BLaER1 (cell line): ENCODE data around the gene ZNF665.
"Not testable (repeated sequence)": the region's sequence is repeated elsewhere in the genome, so short reads cannot be mapped to it uniquely, and the experiment has no call there.

Experiments
- H3K27ac ChIP-seq: shearing (Covaris generic); formaldehyde crosslinking; 2 replicates; pipeline ENCODE4 v1.8.1; 2022
- H3K27me3 ChIP-seq: shearing (Covaris generic); formaldehyde crosslinking; 2 replicates; pipeline ENCODE4 v1.8.1; 2022
- H3K36me3 ChIP-seq: shearing (Covaris generic); formaldehyde crosslinking; 2 replicates; pipeline ENCODE4 v1.8.1; 2022
- H3K4me1 ChIP-seq: shearing (Covaris generic); formaldehyde crosslinking; 2 replicates; pipeline ENCODE4 v1.8.1; 2022
- H3K4me2 ChIP-seq: shearing (Covaris generic); formaldehyde crosslinking; 2 replicates; pipeline ENCODE4 v1.8.1; 2022
- H3K4me3 ChIP-seq: shearing (Covaris generic); formaldehyde crosslinking; 2 replicates; pipeline ENCODE4 v1.8.1; 2022
- H3K9ac ChIP-seq: shearing (Covaris generic); formaldehyde crosslinking; 2 replicates; pipeline ENCODE4 v1.8.1; 2022
- H3K9me3 ChIP-seq: shearing (Covaris generic); formaldehyde crosslinking; 2 replicates; pipeline ENCODE4 v1.8.1; 2022
- H4K20me1 ChIP-seq: shearing (Covaris generic); formaldehyde crosslinking; 2 replicates; pipeline ENCODE4 v1.8.1; 2022
- Cebpa-rat ChIP-seq: shearing (Covaris generic); IDR thresholded peaks from 2 replicates; pipeline ENCODE4 v1.8.1; 2022

Gene ZNF665

DNA sequence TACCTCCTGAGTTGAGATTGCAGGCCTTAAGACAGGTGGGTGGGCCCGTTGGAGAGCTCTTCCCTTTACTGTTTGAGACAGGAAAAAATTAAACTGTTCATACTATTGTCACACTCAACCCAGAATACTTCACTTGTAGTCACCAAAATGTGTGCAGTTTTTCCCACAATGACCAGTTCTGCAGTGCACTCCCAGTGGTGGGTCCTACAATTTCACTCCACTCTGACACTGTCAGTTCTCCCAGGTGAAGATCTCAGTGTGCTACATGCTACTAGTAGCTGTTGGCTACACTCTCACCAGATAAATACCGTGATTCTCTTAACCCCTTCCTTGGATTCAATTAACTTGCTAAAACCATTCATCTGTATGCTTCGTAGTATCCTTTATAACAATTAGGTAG is 2.9 kb downstream of the ZNF665 start:
- Histone ChIP-seq H3K27ac (no peak overlapping the region), H3K4me1 (peaks cover 8% of the 10 kb centered on the region), H3K9ac (no peak overlapping the region), H3K27me3 (no peaks in the 10 kb centered on the region), H3K9me3 (peaks cover 19% of the 10 kb centered on the region), H3K4me3 (no peak overlapping the region), H4K20me1 (no peaks in the 10 kb centered on the region), H3K4me2 (no peak overlapping the region), H3K36me3 (peaks cover 27% of the 10 kb centered on the region)
- TF ChIP-seq Cebpa-rat, result no peak

DNA sequence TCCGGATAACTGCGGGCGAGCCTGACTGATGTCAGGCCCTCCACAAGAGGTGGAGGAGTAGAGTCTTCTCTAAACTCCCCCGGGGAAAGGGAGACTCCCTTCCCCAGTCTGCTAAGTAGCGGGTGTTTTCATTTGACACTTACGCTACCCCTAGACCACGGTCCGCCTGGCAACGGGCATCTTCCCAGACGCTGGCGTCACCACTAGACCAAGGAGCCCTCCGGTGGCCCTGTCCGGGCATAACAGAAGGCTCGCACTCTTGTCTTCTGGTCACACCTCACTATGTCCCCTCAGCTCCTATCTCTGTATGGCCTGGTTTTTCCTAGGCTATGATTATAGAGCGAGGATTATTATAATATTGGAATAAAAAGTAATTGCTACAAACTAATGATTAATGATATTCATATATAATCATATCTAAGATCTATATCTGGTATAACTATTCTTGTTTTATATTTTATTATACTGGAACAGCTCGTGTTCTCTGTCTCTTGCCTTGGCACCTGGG is 3.4 kb downstream of the ZNF665 start:
- not testable (repeated sequence) for H3K27me3 ChIP-seq, H3K4me3 ChIP-seq, H3K4me1 ChIP-seq

DNA sequence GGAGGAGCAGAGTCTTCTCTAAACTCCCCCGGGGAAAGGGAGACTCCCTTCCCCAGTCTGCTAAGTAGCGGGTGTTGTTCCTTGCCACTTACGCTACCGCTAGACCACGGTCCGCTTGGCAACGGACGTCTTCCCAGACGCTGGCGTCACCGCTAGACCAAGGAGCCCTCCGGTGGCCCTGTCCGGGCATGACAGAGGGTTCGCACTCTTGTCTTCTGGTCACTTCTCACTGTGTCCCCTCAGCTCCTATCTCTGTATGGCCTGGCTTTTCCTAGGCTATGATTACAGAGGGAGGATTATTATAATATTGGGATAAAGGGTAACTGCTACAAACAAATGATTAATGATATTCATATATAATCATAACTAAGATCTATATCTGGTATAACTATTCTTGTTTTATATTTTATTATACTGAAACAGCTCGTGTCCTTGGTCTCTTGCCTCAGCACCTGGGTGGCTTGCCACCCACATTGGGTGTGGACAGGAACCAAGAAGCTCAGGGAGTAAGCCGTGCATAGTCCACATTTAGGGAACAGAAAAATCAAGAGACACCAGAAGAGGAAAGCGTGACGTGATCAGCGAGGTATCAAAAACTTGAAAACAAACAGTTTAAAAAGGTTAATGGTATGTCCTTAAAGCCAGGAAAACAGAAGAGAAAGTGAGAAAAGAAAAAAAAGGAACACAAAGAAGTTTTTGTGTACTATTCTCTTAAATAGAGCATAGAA is 7.8 kb downstream of the ZNF665 start:
- not testable (repeated sequence) for H3K4me2 ChIP-seq, H3K27ac ChIP-seq, H3K4me3 ChIP-seq, H3K27me3 ChIP-seq, H4K20me1 ChIP-seq, H3K9ac ChIP-seq, H3K4me1 ChIP-seq
- peaks cover 13% of the 10 kb centered on the region for H3K9me3 ChIP-seq
- peaks cover 52% of the 10 kb centered on the region for H3K36me3 ChIP-seq

More for the DNA sequence above, 3.4 kb downstream of the ZNF665 start:
- not testable (repeated sequence) for H3K9ac ChIP-seq, H3K4me2 ChIP-seq, H3K27ac ChIP-seq, H4K20me1 ChIP-seq
- Histone ChIP-seq H3K9me3 (peaks cover 19% of the 10 kb centered on the region), H3K36me3 (peaks cover 27% of the 10 kb centered on the region)

DNA sequence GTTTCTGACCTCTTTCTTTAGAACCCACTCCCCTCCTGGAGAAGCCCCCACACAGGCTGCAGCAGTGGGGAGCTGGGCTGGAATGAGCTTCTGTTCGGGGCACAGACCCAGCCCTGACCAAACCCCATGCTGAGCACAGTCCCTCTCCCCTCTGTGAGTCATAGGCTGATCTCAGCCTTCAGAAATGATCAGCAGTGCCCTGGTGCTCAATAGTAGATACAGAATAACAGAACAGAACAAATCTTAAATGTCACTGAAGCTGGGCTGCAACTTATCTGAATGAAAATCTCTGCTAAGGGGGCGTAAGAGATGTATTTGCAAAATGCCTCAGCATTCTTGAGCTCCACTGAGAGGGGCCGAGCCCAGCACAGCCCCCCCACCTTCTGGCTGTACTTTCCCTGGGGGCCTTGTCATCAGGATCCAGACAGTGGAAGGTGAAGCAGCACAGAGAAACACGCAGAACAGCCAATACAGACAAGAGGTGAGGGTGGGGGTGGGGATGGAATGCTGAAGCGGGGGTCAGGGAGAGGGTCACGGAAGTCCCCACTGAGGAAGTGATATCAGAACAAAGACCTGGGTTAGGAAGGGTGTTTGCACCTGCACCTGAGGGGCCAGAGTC is 9.9 kb downstream of the ZNF665 start:
- no peak overlapping the region for H3K4me3 ChIP-seq
- H3K9ac ChIP-seq, result no peak overlapping the region
- H3K27me3 ChIP-seq, result no peaks in the 10 kb centered on the region
- H3K4me1 ChIP-seq, result no peaks in the 10 kb centered on the region
- H3K27ac ChIP-seq, result no peak overlapping the region
- peaks cover 57% of the 10 kb centered on the region for H3K36me3 ChIP-seq
- TF ChIP-seq Cebpa-rat, result no peak
- H4K20me1 ChIP-seq, result no peaks in the 10 kb centered on the region
- H3K4me2 ChIP-seq, result no peak overlapping the region
- peaks cover 21% of the 10 kb centered on the region; the same call in 1 of the 2 replicates for H3K9me3 ChIP-seq

DNA sequence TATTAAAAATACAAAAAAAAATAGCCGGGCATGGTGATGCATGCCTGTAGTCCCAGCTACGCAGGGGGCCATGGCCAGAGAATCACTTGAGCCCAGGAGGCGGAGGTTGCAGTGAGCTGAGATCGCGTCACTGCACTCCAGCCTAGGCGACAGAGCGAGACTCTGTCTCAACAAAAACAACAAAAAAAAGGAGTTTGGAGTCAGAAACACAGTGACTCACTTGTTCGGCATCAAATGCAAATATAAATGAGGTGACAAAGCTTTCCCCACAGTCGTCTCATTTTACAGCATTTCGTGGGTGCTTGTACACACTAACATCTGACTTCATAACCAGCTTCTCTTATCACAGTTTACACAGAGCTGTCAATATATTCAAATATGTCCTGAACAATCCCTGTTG is 11.0 kb downstream of the ZNF665 start:
- no peak overlapping the region for H3K27ac ChIP-seq
- no peaks in the 10 kb centered on the region for H4K20me1 ChIP-seq
- H3K27me3 ChIP-seq, result no peaks in the 10 kb centered on the region
- H3K9ac ChIP-seq, result no peak overlapping the region
- no peaks in the 10 kb centered on the region for H3K4me1 ChIP-seq
- peaks cover 57% of the 10 kb centered on the region for H3K36me3 ChIP-seq
- H3K9me3 ChIP-seq, result peaks cover 21% of the 10 kb centered on the region; the same call in 1 of the 2 replicates
- H3K4me2 ChIP-seq, result no peak overlapping the region
- H3K4me3 ChIP-seq, result no peak overlapping the region
- no peak for TF ChIP-seq Cebpa-rat

DNA sequence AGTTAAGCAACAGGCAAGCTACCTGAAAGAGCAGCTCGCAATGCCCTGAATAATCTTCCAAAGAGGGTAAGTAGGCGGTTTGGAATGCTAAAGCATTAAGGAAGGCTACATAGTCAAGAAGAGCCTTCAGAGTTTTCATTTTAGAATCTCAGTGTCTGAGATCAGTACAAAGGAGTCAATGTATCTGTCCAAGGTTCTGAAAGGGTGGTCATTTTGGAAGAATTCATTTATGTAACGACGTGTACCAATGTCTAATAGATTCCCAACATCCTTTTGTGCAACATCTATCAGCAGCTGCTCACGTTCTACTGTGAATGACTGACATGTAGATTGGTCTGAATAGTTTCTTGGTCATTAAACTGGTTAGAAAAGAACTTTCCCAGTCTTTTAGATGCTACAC is 15.2 kb downstream of the ZNF665 start:
- Histone ChIP-seq H4K20me1 (no peaks in the 10 kb centered on the region), H3K27ac (no peak overlapping the region), H3K4me2 (no peak overlapping the region), H3K36me3 (peaks cover 66% of the 10 kb centered on the region), H3K4me1 (no peaks in the 10 kb centered on the region), H3K4me3 (no peak overlapping the region), H3K9me3 (peaks cover 61% of the 10 kb centered on the region), H3K9ac (no peak overlapping the region), H3K27me3 (no peaks in the 10 kb centered on the region)
- no peak for TF ChIP-seq Cebpa-rat

DNA sequence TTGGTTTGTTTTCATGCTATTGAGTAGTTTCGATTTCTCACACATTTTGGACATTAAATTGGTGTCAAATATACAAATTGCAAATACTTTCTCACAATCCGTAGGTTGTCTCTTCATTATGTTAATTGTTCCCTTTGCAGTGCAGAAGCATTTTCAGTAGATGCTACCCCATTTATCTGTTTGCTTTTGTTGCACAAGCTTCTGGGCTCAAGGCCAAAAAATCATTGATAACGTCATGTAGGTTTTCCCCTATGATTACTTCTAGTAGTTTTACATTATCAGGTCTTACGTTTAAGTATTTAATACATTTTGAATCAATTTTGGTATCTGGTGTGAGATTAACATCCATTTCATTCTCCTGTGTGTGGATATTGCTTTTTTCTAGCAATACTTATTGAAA is 20.3 kb downstream of the ZNF665 start:
- Histone ChIP-seq H3K27me3 (no peaks in the 10 kb centered on the region), H3K4me1 (no peaks in the 10 kb centered on the region), H3K27ac (no peak overlapping the region), H3K4me3 (no peak overlapping the region), H3K4me2 (no peak overlapping the region), H3K9me3 (peaks cover 79% of the 10 kb centered on the region), H4K20me1 (no peaks in the 10 kb centered on the region), H3K36me3 (peaks cover 44% of the 10 kb centered on the region), H3K9ac (no peak overlapping the region)
- no peak for TF ChIP-seq Cebpa-rat

DNA sequence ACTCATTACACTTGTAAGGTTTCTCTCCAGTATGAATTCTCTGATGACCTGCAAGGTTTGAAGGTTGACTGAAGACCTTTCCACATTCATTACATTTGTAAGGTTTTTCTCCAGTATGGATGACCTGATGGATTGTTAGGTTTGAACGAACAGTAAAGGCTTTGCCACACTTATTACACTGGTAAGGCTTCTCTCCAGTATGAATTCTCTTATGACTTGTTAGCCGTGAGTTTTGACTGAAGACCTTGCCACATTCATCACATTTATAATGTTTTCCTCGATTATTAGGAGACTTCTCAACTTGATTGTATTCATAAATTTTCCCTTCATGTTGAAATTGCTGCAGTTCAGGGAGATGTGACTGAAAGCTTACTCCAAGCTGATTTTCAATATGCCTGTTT is 27.5 kb downstream of the ZNF665 start:
- Histone ChIP-seq H3K36me3 (peaks cover 57% of the 10 kb centered on the region), H3K4me1 (no peaks in the 10 kb centered on the region), H3K27ac (no peak overlapping the region), H4K20me1 (no peaks in the 10 kb centered on the region), H3K4me3 (peak overlapping the region; percentile 39), H3K9me3 (peaks cover 87% of the 10 kb centered on the region), H3K4me2 (no peak overlapping the region), H3K9ac (no peak overlapping the region), H3K27me3 (no peaks in the 10 kb centered on the region)
- no peak for TF ChIP-seq Cebpa-rat

DNA sequence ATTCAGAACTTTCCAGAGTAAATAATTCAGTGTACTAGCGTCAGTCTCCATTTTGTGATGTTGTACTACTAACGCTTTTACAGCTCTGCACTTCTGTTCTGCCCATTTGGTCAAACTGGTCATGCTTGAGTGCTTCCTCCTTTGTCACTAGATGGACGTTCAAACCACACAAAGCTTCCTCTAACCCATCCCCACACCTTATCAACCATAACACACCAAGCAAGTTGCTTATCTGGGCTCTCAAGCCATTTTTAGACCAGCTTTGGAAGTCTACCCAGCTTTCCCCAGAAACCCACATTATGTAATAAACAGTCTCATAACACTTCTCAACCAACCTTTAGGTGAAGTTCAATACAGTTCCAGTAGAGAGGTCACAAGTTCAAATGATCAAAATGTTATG is 32.0 kb downstream of the ZNF665 start:
- Histone ChIP-seq H3K27me3 (no peaks in the 10 kb centered on the region), H3K4me1 (peaks cover 22% of the 10 kb centered on the region), H3K36me3 (peaks cover 40% of the 10 kb centered on the region), H3K4me3 (no peak overlapping the region), H3K4me2 (no peak overlapping the region), H3K9me3 (peaks cover 56% of the 10 kb centered on the region), H4K20me1 (peaks cover 17% of the 10 kb centered on the region), H3K9ac (no peak overlapping the region), H3K27ac (no peak overlapping the region)
- no peak for TF ChIP-seq Cebpa-rat

DNA sequence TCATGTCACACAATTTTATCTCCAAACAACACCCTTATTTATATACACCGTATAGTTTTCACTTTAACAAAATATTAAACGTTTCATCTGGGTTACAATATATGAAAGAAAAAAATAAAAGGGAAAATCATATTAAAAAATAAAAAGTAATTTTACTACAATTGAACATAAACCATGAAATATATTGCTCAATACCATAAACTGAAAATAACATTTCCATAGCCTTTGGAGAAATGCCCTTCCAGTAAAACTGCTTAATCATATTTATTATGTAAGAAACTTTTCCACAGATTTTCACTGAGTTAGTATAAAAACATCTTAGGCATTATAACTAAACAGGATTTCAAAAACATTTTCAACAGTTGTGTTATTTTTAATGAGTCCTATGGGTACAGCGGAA is 32.8 kb downstream of the ZNF665 start:
- Histone ChIP-seq H3K9me3 (peaks cover 49% of the 10 kb centered on the region), H3K27ac (no peak overlapping the region), H3K9ac (no peak overlapping the region), H3K27me3 (no peaks in the 10 kb centered on the region), H3K4me2 (no peak overlapping the region), H3K36me3 (peaks cover 36% of the 10 kb centered on the region), H3K4me1 (peaks cover 22% of the 10 kb centered on the region), H3K4me3 (no peak overlapping the region), H4K20me1 (peaks cover 17% of the 10 kb centered on the region)
- TF ChIP-seq Cebpa-rat, result no peak
